ENCODE results near the gene ACOXL.

- TF ChIP-seq TAF1 (IDR thresholded peaks at IDR 0.05; ENCODE audit: borderline replicate concordance, low read depth, low read length): no peak
- TF ChIP-seq POLR2AphosphoS5 (IDR thresholded peaks at IDR 0.05; ENCODE audit: low read depth, low read length): no peak
- no peak for TF ChIP-seq POLR2A (IDR thresholded peaks at IDR 0.05; ENCODE audit: low read depth, low read length)
These were observed 42.3 kb downstream of the ACOXL start for GRCh38 chr2:110774701-110775100.
